Left ventricle myocardium inferior (tissue), 1 donor: Measurements from ENCODE around the gene PYDC1. TPM values are rescaled to one million over a fixed set of nuclear protein-coding genes. Genes with fewer than 3 reads are reported as not detected.

Experiments
- DNase-seq: peaks from one replicate; pipeline ENCODE4 v3.0.0-alpha.2; 2020
- H3K27ac ChIP-seq: fragments of 200-600 bp; replicated peaks from 2 replicates; pipeline ENCODE4 v1.8.0; 2021
- H3K27me3 ChIP-seq: fragments of 200-600 bp; 2 replicates; pipeline ENCODE4 v1.8.0; 2021; ENCODE audit warnings: low read depth
- H3K36me3 ChIP-seq: fragments of 200-600 bp; 2 replicates; pipeline ENCODE4 v1.8.0; 2021
- H3K4me1 ChIP-seq: fragments of 200-600 bp; 2 replicates; pipeline ENCODE4 v1.8.0; 2021
- H3K4me3 ChIP-seq: fragments of 200-600 bp; 2 replicates; pipeline ENCODE4 v1.8.0; 2021; ENCODE audit warnings: mild to moderate bottlenecking, moderate library complexity
- H3K9me3 ChIP-seq: fragments of 200-600 bp; replicated peaks from 2 replicates; pipeline ENCODE4 v1.8.0; 2021
- intact Hi-C: fragments of 100-400 bp; cut with micrococcal nuclease; formaldehyde crosslinking; loops from one replicate; pipeline ENCODE4 v1.11.0; 2022
- total RNA-seq: library from RNA; stranded (reverse); fragmentation: NEBNext Ultra II Directional; extraction: Animal tissue kit (Norgen Biotek cat#: 25700); gene quantifications from one replicate; pipeline ENCODE4 v1.2.1, GENCODE V29; 2021
- TF ChIP-seq, protein P1 (sequence below): fragments of 200-600 bp; IDR thresholded peaks from 2 replicates; pipeline ENCODE4 v1.8.0; 2021; ENCODE audit warnings: antibody characterized with exemption, mild to moderate bottlenecking, borderline replicate concordance
- donor health status: DM: no; HTN: yes; CAD: no; lungs with severe emphysema.

PYDC1 gene
- total RNA-seq, 1 donor from 2014 or later, result not detected

GRCh38 chr16:31228206-31228605, 11.3 kb upstream of the PYDC1 start:
- H3K36me3 ChIP-seq, result no peaks in the 10 kb centered on the region
- H3K4me1 ChIP-seq, result peaks cover 16% of the 10 kb centered on the region
- no peaks in the 10 kb centered on the region for H3K27me3 ChIP-seq
- intact Hi-C loops, result no loop called here
- no peak overlapping the region for H3K4me3 ChIP-seq
- H3K27ac ChIP-seq, result no peak overlapping the region
- DNase-seq, result no peak
- TF ChIP-seq, protein P1, sequence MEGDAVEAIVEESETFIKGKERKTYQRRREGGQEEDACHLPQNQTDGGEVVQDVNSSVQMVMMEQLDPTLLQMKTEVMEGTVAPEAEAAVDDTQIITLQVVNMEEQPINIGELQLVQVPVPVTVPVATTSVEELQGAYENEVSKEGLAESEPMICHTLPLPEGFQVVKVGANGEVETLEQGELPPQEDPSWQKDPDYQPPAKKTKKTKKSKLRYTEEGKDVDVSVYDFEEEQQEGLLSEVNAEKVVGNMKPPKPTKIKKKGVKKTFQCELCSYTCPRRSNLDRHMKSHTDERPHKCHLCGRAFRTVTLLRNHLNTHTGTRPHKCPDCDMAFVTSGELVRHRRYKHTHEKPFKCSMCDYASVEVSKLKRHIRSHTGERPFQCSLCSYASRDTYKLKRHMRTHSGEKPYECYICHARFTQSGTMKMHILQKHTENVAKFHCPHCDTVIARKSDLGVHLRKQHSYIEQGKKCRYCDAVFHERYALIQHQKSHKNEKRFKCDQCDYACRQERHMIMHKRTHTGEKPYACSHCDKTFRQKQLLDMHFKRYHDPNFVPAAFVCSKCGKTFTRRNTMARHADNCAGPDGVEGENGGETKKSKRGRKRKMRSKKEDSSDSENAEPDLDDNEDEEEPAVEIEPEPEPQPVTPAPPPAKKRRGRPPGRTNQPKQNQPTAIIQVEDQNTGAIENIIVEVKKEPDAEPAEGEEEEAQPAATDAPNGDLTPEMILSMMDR, result no peak
- no peaks in the 10 kb centered on the region for H3K9me3 ChIP-seq

GRCh38 chr16:31225193-31225592, 8.3 kb upstream of the PYDC1 start:
- DNase-seq, result no peak

GRCh38 chr16:31224092-31224955, 7.4 kb upstream of the PYDC1 start:
- Histone ChIP-seq H3K4me3 (no peak overlapping the region), H3K27ac (no peak overlapping the region), H3K4me1 (peaks cover 9% of the 10 kb centered on the region), H3K36me3 (no peaks in the 10 kb centered on the region), H3K9me3 (no peaks in the 10 kb centered on the region), H3K27me3 (peaks cover 16% of the 10 kb centered on the region)
- TF ChIP-seq, protein P1, result no peak
- no peak for DNase-seq
- intact Hi-C loops, result no loop called here

More at GRCh38 chr16:31225193-31225592, 8.3 kb upstream of the PYDC1 start:
- Histone ChIP-seq H3K4me1 (peaks cover 16% of the 10 kb centered on the region), H3K4me3 (no peak overlapping the region), H3K36me3 (no peaks in the 10 kb centered on the region), H3K27me3 (peaks cover 8% of the 10 kb centered on the region), H3K9me3 (no peaks in the 10 kb centered on the region), H3K27ac (no peak overlapping the region)
- TF ChIP-seq, protein P1, result no peak
- intact Hi-C loops, result no loop called here

GRCh38 chr16:31223044-31223443, 6.1 kb upstream of the PYDC1 start:
- intact Hi-C loops, result no loop called here
- Histone ChIP-seq H3K4me3 (no peak overlapping the region), H3K9me3 (no peaks in the 10 kb centered on the region), H3K27me3 (peaks cover 29% of the 10 kb centered on the region), H3K4me1 (no peaks in the 10 kb centered on the region), H3K27ac (no peak overlapping the region), H3K36me3 (no peaks in the 10 kb centered on the region)
- TF ChIP-seq, protein P1, result no peak
- DNase-seq, result no peak

- no peaks in the 10 kb centered on the region for H3K9me3 ChIP-seq
- no peak overlapping the region for H3K4me3 ChIP-seq
- H3K4me1 ChIP-seq, result peaks cover 6% of the 10 kb centered on the region
- H3K27ac ChIP-seq, result no peak overlapping the region
- TF ChIP-seq, protein P1, result no peak
- H3K36me3 ChIP-seq, result no peaks in the 10 kb centered on the region
- H3K27me3 ChIP-seq, result peaks cover 44% of the 10 kb centered on the region
- intact Hi-C loops, result no loop called here
- DNase-seq, result no peak
Observed at GRCh38 chr16:31221357-31222160, 4.6 kb upstream of the PYDC1 start.
